Activated T-cell treated with anti-CD3 and anti-CD28 coated beads for 48 hours (primary cell): ENCODE data around the gene IFT57.
A peak's percentile ranks its signal among the peaks of the same experiment; 100 is the strongest.
"Not testable (repeated sequence)": the region's sequence is repeated elsewhere in the genome, so short reads cannot be mapped to it uniquely, and the experiment has no call there.

ENCODE experiments used
- DNase-seq: peaks from one replicate; pipeline ENCODE4 v3.0.0-alpha.2; 2020; ENCODE audit warnings: low read depth

IFT57 gene

DNA sequence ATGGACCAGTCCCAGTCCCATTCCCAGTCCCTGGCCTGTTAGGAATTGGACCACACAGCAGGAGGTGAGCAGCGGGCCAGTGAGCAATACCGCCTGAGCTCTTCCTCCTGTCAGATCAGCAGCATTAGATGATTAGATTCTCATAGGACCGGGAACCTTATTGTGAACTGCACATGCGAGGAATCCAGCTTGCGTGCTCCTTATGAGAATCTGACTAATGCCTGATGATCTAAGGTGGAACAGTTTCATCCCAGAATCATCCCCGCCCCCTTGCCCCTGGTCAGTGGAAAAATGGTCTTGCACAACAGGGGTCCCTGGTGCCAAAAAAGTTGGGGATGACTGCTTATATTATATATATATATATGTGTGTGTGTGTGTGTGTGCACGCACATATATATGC lies 63.1 kb downstream of the IFT57 start:
- DNase-seq, result no peak

DNA sequence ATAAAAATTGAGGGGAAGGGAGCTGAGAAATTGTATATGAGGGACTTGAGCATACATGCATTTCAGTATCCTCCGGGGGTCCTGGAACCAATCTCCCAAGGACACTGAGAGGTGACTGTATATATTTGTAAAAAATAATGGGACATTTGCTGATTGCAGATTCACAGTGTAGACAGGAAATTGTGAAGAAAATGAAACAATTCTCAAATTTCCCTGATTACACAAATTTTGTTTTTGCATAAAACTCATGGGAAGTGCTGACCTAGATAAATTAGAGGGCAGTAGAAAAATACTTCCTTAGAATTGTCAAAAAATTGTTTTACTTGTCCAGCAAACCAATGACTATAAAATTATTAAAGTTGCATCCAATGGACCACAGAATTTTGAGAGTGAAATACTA lies 64.0 kb downstream of the IFT57 start:
- no peak for DNase-seq

DNA sequence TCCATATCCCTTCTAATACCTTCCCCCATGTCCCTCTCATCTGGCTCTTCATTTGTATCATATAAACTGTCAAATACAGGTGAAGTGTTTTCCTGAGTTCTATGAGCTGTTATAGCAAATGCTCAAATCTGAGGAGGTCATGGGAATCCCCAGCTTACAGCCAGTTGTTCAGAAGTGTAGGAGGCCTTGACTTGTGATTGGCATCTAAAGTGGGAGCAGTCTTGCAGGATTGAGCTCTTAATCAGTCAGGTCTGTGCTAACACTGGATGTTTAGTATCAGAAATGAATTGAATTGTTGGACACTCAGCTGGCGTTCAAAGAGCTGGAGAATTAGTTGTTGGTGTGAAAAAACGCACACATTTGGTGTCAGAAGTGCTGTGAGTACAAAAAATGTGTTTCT lies 65.0 kb downstream of the IFT57 start:
- DNase-seq, result no peak

DNA sequence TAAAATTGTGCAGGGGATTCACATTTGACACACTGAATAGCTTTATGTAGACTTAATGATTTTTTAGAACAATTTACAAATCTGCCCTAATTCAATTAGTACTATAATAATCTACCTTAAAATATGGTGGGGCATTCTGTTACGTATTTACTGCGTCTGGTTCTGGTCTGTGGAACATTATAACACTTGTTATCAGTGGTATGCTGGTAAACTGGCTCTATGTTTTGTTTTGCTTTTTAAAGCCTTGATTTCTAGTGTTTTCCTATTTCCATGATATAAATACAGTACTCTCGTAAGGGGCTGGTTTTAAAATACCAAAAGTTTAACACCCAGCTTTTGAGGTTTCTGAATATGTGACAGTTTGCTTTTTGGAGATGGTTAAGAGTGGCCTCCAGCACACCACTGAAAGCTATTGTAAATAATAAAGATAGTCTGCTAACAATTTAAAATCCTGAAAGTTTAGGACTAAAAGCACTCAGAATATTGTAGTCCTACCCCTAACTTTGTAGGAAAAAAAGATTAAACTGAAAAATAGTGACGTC lies 65.8 kb downstream of the IFT57 start:
- no peak for DNase-seq

DNA sequence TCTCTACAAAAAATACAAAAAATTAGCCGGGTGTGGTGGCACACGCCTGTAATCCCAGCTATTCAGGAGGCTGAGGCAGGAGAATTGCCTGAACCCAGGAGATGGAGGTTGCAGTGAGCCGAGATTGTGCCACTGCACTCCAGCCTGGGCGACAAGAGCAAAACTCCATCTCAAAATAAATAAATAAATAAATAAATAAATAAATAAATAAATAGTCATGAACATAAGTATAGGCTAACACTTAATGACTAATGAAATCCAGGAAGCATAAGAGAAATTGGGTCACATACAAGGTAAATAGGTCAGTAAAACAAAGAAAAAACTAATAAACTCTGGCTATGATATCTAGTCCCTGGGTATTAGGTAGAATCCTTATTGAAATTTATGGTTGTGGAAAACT lies 66.6 kb downstream of the IFT57 start:
- not testable (repeated sequence) for DNase-seq

DNA sequence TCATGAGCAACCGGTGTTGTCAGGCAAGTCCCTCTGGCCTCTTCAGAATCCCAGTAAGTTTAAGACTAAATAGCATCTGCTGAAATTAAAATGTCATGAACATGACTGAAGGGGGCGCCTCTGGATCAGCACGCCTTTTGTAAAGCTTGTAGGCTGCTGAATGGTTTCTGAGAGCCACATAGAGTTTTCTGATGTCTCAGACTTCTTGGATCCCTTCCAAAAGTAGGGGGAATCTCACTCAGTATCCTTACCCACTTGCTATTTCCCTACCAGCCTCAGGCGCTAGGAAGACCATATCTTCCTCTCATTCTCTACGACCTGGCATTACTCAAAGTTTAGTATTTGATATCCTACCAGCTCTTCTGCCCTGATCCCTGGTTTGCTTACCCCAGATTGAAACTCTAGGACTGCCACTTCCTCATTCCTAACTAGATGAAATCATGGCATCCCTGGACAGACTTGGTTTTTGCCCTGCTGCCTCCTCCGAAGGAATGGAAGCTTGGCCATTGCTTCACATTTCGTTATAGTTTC lies 68.7 kb downstream of the IFT57 start:
- peak; percentile 35 for DNase-seq

DNA sequence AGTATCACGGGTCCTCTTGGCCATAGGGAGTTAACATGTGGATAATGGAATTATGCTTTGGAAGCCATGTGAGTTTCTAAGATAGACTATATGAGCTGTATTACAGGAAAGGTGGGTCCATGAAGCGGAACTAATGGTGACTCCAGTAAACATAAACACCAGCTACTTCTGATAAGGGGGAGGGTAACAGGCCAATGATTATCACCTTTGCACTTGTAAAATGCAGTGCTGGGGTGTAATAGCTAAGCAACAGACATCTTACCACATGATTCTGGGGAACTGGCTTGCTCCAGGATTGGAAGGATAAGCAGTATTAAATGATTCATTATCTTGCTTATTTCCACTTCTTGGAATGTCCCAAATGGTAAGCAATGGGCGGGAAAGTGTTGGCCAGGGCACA lies 70.0 kb downstream of the IFT57 start:
- no peak for DNase-seq

DNA sequence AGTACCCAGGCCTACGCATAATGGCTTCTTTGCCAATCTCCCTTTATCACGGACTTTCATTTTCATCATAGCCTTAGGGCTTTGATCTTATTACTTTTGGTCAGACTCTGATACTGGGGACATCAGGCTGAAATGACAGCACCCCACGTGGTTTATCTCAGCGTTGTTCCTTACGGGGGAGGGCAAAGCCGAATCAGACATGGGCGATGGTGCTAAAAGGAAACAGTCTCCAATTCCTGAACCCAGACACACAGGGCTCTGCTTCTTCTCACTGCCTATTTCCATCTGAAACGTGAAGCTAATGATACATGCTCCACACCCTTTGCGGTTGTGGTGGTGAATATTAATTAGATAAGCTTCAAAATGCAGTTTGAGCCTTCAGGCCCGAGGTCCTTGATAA lies 72.0 kb downstream of the IFT57 start:
- DNase-seq, result no peak

DNA sequence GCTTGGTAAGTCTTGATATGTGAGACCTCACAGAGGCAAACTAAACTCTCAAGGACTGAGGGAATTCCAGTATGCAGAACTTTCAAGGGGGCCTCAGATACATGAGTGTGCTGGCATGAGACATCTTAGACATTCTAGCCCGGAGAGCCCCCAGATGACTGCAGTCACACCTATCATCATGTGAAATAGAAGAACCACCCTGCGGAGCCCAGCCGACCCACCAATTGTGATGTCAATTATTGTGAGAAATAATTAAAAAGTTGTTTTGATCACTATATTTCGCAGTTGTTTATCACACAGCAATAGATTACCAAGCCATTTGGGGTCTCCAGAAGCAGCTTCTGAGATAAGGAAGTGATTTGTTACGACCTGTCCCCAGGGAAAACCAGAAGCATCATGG lies 76.1 kb downstream of the IFT57 start:
- DNase-seq, result no peak

DNA sequence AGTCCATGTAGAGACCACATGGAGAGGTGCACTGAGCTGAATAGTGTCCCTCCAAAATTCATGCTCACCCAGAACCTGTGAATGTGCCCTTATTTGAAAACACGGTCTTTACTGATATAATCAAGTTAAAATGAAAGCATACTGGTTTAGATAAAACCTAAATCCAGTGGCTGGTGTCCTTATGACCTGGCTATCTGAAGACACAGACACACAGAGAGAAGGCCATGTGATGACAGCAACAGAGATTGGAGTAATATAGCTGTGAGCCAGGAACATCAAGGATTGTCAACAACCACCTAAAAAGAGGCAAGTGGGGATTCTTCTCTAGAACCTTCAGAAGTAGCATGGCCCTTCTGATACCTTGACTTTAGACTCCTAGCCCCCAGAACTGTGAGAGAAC lies 76.6 kb downstream of the IFT57 start:
- no peak for DNase-seq

DNA sequence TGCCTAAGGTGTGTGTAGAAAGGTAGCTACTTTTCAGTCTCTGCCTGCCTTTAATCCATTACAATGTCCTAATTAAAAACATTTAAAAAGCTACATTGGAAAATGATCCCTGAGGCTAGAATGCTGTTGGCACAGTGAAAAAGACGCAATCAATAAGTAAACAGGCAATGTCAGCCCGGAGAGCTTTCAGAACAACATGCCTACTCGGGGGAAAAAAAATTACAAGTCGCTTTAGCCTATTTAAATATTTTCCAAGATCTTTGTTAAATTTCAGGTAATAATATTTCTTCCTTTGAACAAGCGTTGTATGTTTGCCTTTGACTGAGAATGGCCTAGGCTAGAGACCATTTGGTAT lies 84.8 kb downstream of the IFT57 start:
- no peak for DNase-seq

DNA sequence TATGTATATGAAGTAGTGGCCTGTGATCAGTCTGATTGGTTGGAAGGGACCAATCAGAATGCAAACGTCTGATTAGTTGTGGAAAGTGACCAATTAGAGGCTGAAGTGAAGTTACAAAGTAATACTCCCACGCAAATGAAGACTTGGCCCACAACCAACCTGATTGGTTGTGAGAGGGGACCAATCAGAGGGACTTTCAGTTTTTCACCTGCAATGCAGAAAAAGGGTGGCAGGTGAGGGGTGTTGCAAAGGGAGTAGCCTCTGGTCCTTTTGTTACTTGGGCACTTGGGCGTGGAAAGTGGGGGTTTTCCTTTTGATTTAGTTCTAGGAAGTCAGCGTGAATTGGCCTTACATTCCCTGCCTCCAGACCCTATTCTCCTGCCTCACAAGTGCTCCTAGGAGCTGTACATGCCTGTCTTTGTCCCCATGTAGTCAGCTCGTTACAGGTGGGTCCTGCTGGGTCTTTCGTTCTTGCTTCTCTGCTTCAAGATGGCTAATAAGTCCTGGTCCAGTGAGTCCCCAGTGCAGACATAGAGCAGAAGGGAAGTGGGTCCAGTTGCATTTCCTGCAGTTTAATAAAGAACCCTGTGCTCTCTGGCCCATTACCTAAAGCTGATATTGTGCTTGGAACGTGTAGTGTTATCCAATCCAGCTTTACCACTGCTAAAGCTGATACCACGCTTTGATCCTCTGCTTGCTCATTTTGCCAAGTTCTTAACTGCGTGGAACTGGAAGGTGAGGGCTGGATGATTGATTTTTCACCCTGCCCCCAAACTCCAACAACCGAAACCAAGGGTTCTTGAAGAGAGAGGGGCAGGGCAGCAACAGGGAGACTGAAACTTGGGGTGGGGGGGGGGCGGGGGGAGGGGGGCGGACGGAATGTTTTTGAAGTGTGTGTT lies 85.4 kb downstream of the IFT57 start:
- no peak for DNase-seq

DNA sequence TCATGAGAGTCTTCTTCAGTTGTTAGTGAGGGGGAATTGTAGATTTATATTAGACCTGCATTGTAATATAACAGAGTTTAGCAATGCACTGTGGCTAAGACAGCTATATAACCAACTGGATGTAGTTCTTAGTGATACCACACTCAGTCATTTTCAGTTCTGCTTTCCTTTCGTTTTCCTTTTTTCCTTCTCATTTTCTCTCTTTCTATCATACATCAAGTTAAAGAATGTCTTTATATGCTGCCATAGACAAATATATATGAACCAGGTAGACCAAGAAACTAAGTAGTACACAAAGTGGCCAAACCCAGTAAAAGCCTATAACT lies 87.7 kb downstream of the IFT57 start:
- DNase-seq, result no peak

DNA sequence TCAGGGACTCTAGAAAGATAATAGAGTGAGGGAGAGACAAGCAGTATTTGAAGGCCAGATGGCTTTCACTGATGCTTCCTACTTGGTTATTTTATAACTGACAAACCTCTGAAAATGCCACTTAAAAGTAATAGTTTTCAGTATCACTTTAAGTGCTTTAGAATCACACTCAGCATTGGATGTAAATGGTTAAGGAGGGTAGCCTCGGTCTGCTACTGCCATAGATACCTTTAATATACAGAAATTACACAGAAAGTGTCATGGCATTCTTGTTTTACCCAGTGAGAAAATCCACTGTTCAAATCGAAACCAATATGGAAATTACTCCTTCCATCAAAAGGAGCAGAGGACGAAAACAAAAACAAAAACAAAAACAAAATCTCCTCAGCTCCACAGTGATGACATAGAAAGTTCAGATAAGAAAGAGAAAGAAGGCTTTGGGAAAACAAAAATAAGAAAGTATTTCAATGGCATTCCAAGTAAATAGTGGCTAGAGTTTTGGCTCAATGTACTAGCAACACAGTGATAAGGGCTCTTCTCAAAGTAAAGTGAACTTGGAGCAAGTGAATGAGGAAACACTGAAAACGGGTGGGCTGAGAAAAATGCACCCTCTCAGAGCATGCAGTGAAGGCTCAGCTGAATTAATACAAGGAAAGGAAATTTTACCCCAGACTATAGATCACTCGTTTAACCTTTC lies 88.2 kb downstream of the IFT57 start:
- no peak for DNase-seq

DNA sequence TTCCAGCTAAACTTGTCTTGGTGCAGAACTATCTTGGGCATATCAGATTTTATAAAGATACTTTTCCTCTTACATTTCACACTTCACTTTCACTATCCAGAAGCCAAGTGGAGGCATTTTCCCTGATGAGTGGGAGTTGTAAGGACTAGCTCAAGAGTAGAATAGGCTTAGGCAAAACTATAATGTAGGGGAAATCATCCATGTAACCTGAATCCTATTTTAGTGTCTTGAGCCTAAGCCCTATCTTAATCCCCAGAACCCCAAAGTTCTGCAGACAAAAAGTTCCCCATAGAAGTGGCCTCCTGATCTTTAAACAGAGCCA lies 89.2 kb downstream of the IFT57 start:
- no peak for DNase-seq

DNA sequence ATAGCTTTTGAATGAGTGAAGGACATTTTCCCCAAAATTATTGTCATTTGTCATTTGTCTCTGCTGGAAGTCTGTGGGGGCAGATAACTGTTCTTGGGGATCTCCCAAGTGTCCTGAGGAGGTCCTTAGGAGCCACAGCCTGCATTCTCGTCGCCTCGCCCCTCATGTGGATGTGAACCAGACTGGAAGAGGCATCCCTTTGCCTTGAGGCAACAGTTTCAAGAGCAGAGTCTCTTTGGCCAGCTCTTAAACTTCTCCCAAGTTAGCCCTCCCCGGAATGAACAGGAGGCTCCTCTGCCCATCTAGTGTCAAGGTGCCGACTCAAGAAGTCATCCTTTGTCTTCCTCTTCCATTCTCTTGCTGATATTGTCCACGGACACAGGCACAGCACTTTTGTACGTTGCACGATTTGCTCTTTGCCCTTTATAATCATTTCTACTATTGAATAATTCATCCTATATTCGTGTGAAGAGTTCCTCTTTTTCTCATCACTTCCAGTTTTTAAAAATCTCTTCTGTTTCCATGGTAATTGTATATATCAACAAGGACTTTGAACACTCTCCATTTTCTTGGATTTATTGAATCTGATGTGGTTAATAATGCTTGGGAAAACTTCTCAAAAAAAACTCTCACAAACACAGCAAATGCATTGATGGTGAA lies 90.6 kb downstream of the IFT57 start:
- no peak for DNase-seq

DNA sequence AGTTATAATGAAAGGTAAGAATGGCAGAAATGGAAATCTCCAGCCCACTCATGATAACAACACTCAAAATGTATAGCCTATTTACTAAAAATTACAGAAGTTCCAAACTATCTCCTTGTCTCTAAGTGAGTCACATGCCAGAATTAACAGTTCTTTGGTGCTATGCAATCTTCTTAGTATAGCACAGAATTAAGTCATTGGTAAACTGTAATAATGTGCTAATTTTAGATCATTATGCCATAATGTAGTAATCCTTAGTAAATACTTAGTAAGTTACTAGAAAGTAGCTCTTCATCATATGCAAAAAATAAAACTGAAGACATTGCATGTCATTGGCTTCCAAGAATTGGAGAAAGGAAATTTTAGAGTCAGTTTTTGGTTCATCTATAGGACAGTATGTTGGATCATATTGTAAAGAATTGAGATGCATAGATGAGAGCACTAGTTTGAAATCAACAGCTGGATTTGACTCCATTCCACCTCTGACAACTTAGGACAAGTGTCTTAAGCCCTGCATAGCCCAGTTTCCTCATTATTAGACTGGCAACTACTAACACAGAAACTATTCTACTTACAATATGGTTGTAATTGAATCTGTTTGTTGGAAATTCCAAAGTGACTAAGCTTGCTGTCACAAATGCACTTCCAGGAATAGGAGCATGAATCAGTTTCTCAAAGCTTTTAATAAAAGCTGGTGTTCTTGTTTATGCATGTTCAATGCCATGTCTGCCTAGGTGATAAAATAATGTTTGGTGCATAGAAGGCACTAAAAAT lies 91.3 kb downstream of the IFT57 start:
- no peak for DNase-seq

DNA sequence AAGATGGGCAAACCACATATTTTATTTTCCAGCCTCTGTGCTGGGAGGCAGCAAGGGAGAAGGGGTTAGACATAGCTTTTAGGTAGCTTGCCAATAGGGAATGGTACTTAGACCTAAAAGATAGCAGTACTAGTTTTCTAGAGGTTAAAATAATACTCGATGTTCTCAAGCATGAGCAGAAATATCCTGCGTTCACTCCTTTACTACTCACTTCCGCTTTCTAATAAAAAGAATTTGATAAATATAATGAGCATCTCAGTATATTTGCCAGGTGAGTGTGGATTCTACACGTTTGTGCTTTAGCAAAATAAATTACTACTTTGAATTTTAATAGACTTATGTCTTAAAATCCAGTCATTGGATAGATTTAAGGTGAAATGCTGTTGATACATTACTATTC lies 92.0 kb downstream of the IFT57 start:
- DNase-seq, result no peak

DNA sequence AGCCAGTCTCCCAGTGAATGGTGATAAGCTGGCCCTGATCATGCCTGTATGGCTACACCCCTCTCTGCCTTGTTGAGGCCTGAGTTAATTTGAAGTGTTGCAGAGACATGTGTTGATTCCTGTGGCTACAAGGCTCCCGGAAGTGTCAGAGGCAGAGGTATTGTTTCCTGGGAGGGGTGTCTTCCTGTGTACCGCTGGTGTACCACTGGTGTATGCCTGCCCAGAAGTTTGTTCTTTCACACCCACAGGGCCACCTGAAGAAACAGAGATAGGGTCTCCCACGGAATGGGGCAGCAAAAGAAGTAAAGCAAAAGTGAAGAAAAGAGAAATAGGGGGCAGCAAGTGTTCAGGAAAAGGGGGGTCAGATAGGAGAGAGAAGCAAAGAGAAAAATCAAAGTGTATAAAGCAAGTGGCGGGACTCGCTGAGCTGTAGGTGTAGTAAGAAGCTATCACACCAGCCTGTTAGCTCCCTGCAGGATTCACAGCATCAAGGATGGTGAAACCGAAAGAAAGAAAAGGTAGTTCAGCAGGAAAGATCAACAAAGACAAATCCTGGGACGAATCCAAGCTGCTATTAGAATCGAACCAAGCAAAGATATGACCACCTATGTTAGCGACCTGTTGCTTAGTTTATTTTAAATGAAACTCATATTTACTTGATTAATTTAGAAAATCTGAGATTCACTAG lies 94.8 kb downstream of the IFT57 start:
- DNase-seq, result peak; percentile 37

DNA sequence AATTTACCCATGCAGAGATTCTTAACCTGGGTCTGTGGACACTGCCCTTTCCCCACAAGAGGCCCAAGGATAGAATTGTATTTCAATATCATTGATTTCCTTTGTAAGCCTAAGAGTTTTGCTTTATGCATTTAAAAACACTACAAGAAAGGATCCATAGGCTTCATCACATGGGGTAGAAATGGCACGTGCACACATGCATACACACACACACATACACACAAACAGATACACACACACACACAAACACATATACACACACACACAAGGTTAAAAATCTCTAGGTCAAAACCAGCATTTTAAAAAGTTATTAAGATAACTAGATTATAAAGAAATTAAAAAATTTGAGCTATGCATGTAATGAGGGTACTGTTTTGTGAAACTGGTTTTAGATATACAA lies 95.9 kb downstream of the IFT57 start:
- DNase-seq, result no peak

DNA sequence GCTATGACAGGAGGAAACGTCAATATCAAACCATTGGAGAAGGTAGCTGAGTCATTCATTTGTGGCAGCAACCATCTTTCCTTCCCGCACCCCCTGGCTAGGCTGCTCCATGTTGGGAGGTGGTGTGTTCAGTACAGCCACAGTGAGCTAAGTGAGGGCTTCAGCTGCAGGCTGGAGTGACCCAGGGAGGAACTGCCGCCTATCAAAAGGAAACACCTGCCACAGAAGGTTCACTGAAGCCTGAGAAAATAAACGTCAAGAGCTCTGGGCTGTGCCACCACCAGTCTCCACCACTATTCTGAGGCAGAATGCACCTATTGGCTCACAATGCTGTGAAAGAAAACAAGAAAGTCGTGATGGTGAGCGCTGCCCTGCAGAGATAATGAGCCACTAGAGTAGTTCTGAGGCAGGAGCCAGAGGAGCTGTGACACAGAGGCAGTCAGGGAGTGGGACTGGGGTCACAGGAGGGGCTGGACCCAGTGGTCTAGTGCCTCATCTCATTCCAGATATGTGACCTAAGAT lies 96.6 kb downstream of the IFT57 start:
- peak; percentile 40 for DNase-seq
